GM12892 (cell line): ENCODE measurements around the gene PTP4A2.

ENCODE experiments used
- POLR2A ChIP-seq: IDR thresholded peaks from 2 replicates; pipeline ENCODE4 v1.6.1; 2011; ENCODE audit warnings: low read depth, low read length, control low read depth
- POLR2AphosphoS5 ChIP-seq: IDR thresholded peaks from 2 replicates; pipeline ENCODE4 v1.6.1; 2011; ENCODE audit warnings: low read depth, low read length, control low read depth
- TAF1 ChIP-seq: IDR thresholded peaks from 2 replicates; pipeline ENCODE4 v1.6.1; 2011; ENCODE audit warnings: low read depth, mild to moderate bottlenecking, control low read depth, low read length, borderline replicate concordance

DNA sequence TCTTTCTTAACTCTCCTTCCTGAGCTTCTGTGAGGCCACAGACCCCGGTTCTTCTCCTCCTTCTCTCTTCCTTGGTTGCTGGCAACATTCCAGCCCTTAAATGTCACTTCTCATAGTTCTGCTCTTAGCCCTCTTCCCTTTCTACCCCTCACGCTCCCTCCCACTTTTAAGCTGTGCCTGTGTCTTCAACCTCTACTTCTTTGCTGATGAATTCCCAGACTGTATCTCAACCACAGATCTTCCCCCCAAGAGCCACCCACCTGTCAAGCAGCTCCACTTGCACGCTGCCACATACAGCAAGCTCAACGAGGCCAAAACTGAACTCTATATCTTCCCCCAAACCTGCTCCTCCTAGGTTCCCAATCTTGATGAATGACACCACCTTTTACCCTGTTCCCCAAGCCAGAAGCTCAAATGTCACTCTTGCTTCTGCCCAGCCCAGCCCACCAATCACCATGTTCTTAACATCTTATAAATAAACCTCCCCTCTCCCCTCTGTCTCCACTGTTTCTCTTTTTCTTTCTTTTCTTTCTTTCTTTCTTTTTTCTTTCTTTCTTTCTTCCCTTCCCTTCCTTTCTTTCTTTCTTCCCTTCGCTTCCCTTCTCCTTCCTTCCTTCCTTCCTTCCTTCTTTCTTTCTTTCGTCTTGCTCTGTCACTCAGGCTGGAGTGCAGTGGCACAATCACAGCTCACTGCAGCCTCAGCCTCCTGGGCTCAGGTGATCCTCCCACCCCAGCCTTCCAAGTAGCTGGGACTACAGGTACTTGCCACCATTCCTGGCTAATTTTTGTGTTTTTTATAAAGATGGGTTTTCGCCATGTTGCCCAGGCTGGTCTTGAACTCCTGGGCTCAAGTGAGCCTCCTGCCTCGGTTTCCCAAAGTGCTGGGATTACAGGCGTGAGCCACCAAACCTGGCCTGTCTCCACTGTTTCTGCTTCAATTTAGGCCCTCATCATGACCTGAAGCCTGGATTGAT lies 19.8 kb upstream of the PTP4A2 start:
- no peak for TF ChIP-seq POLR2A
- peak; percentile 55 for TF ChIP-seq POLR2AphosphoS5
- TF ChIP-seq TAF1 = 0 out of 2 replicates have a peak, but pooled peaks have one; percentile 20
